HUES64 (cell line): ENCODE results near the gene REEP3.
"Not testable (repeated sequence)": the region's sequence is repeated elsewhere in the genome, so short reads cannot be mapped to it uniquely, and the experiment has no call there.

ENCODE experiments used
- H3K27ac ChIP-seq: 2 replicates; pipeline ENCODE4 v1.7.0; 2013; ENCODE audit warnings: low read depth, low read length, inconsistent platforms
- H3K27me3 ChIP-seq: 2 replicates; pipeline ENCODE4 v1.6.1; 2013; ENCODE audit warnings: mild to moderate bottlenecking, low read length; ENCODE audit not compliant: insufficient read depth
- H3K36me3 ChIP-seq: 2 replicates; pipeline ENCODE4 v1.6.1; 2013; ENCODE audit warnings: mild to moderate bottlenecking, low read length; ENCODE audit not compliant: insufficient read depth
- H3K4me1 ChIP-seq: 2 replicates; pipeline ENCODE4 v1.6.1; 2013; ENCODE audit warnings: mild to moderate bottlenecking, low read length, moderate library complexity; ENCODE audit not compliant: insufficient read depth
- H3K4me3 ChIP-seq: 2 replicates; pipeline ENCODE4 v1.5.1; 2013; ENCODE audit warnings: mild to moderate bottlenecking, low read length, moderate library complexity
- H3K9ac ChIP-seq: 2 replicates; pipeline ENCODE4 v1.6.1; 2013; ENCODE audit warnings: mild to moderate bottlenecking, low read depth, low read length
- H3K9me3 ChIP-seq: 2 replicates; pipeline ENCODE4 v1.6.1; 2013; ENCODE audit warnings: low read depth, low read length; ENCODE audit not compliant: insufficient read depth
- WGBS: fragments of 150-250, 120-280 bp; methylation state at CpG from one replicate; pipeline ENCODE4 v1.1.7; 2013; ENCODE audit warnings: missing lambda C conversion rate; 5-methylcytosine and 5-hydroxymethylcytosine counted together

The REEP3 gene

GRCh38 chr10:63549810-63550209 is 28.6 kb downstream of the REEP3 start:
- Histone ChIP-seq H3K27ac (no peak overlapping the region), H3K4me1 (peaks cover under 1% of the 10 kb centered on the region; the same call in 1 of the 2 replicates), H3K9me3 (no peaks in the 10 kb centered on the region), H3K4me3 (no peak overlapping the region), H3K36me3 (no peaks in the 10 kb centered on the region), H3K27me3 (no peaks in the 10 kb centered on the region), H3K9ac (no peak overlapping the region)
- WGBS: 58% methylated on average over 3 of the region's 3 CpGs

DNA sequence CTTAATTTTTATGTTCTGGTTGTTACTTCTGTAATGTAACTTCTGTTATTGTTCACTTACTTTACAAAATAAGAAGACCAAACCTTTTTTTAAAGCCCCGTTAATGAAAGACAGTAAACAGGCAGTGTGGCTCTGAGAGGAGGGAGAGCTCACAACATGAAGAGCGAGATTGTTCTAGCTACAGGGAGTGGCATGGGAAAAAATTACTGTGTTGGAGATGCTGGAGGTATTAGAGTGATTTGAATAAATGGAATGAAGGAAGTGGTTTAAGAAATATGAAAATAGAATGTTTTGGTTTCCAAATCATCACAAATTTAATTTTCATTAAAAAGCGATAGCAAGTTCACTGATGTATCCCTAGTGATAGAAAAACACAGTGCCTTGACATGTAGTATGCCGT is 31.8 kb downstream of the REEP3 start:
- Histone ChIP-seq H3K9me3 (no peaks in the 10 kb centered on the region), H3K27me3 (no peaks in the 10 kb centered on the region), H3K36me3 (no peaks in the 10 kb centered on the region), H3K4me1 (peaks cover 6% of the 10 kb centered on the region; the same call in 1 of the 2 replicates), H3K27ac (no peak overlapping the region), H3K9ac (no peak overlapping the region), H3K4me3 (no peak overlapping the region)
- 96% methylated on average over 4 of the region's 4 CpGs for WGBS

DNA sequence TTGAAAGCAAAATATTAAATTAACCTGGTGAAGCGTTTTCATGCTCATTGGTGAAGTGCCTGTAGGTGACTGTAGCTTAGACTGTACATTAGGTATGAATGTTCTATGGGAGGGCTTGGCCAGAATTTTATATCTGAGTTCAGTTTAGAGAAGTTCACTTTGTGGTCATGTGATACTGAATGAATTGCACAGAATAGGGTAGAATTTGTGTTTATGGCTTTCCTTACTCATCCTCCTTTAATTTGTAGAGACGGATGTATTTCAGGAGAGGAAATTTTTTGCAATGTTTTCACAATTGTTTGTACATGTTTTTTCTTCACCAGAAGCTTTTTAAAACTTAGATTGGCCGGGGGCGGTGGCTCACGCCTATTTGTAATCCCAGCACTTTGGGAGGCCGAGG is 32.3 kb downstream of the REEP3 start:
- Histone ChIP-seq H3K27me3 (no peaks in the 10 kb centered on the region), H3K4me3 (no peak overlapping the region), H3K4me1 (peaks cover 6% of the 10 kb centered on the region; the same call in 1 of the 2 replicates), H3K9me3 (no peaks in the 10 kb centered on the region), H3K36me3 (no peaks in the 10 kb centered on the region), H3K9ac (no peak overlapping the region), H3K27ac (no peak overlapping the region)
- 97% methylated on average over 6 of the region's 6 CpGs for WGBS

- H3K36me3 ChIP-seq: no peaks in the 10 kb centered on the region
- H3K9ac ChIP-seq: no peak overlapping the region
- H3K4me3 ChIP-seq: no peak overlapping the region
- no peaks in the 10 kb centered on the region for H3K9me3 ChIP-seq
- H3K27ac ChIP-seq: no peak overlapping the region
- WGBS: 90% methylated on average over 2 of the region's 2 CpGs
- no peaks in the 10 kb centered on the region for H3K27me3 ChIP-seq
- H3K4me1 ChIP-seq: peaks cover 6% of the 10 kb centered on the region; the same call in 1 of the 2 replicates
Observed at GRCh38 chr10:63554657-63555056, 33.5 kb downstream of the REEP3 start.

GRCh38 chr10:63555330-63555729 is 34.1 kb downstream of the REEP3 start:
- Histone ChIP-seq H3K9ac (no peak overlapping the region), H3K9me3 (no peaks in the 10 kb centered on the region), H3K4me3 (no peak overlapping the region), H3K4me1 (peaks cover 6% of the 10 kb centered on the region; the same call in 1 of the 2 replicates), H3K36me3 (no peaks in the 10 kb centered on the region), H3K27me3 (no peaks in the 10 kb centered on the region), H3K27ac (no peak overlapping the region)
- 96% methylated on average over 2 of the region's 2 CpGs for WGBS

DNA sequence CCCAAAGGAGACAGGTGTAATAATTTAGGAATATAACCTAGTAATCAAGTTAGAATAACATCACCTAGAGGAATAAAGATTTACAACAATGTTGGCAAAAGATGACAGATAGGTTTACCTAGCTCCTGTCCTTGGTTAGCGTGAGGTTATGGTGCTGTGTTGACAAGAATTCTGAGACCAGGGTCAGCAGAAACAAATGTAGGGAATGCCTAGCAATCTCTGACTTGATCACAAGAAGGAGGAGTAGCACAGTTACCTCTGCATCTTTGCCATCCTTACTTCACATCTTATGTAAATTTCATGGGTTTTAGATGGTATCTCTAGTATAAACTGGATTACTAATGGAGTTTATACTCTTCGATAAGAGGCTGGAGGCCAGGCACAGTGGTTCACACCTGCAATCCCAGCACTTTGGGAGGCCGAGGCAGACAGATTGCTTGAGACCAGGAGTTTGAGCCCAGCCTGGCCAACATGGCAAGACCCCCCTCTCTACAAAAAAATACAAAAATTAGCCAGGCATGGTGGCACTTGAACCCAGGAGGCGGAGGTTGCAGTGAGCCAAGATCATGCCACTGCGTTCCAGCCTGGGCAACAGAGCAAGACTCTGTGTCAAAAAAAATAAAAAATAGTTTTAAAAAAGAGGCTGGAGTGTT is 37.1 kb downstream of the REEP3 start:
- Histone ChIP-seq H3K4me1 (peaks cover 10% of the 10 kb centered on the region; the same call in 1 of the 2 replicates), H3K36me3 (no peaks in the 10 kb centered on the region), H3K9me3 (no peaks in the 10 kb centered on the region), H3K27ac (no peak overlapping the region), H3K27me3 (no peaks in the 10 kb centered on the region), H3K9ac (no peak overlapping the region), H3K4me3 (no peak overlapping the region)
- 94% methylated on average over 5 of the region's 5 CpGs for WGBS

DNA sequence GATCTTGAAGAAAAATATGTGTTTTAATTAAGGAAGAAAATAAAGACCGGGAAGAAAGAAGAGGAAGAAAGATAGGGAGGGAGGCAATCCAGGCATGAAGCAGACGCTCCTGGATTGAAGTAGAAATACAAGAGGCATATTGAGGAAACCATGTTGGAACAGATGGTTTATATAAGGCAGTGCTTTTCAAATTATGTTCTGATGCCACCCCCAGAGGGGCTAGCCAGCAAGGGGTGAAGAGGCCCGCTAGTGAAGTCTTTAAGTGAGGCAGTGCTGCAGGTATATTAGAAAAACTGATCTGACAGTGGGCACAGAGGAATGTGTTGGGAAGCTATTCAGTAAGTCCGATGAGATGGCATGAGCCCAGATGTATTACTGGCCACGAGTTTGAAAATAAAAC is 40.1 kb downstream of the REEP3 start:
- Histone ChIP-seq H3K9ac (no peak overlapping the region), H3K4me1 (peaks cover 10% of the 10 kb centered on the region; the same call in 1 of the 2 replicates), H3K4me3 (no peak overlapping the region), H3K9me3 (no peaks in the 10 kb centered on the region), H3K36me3 (no peaks in the 10 kb centered on the region), H3K27ac (no peak overlapping the region), H3K27me3 (no peaks in the 10 kb centered on the region)
- 89% methylated on average over 5 of the region's 5 CpGs for WGBS

- WGBS: 75% methylated on average over 3 of the region's 3 CpGs
Observed at GRCh38 chr10:63562391-63562790, 41.2 kb downstream of the REEP3 start.

GRCh38 chr10:63562857-63563256 is 41.7 kb downstream of the REEP3 start:
- Histone ChIP-seq H3K4me1 (0 out of 2 replicates have a peak, but pooled peaks cover 4% of the 10 kb centered on the region), H3K27me3 (no peaks in the 10 kb centered on the region), H3K4me3 (no peak overlapping the region), H3K9ac (no peak overlapping the region), H3K9me3 (no peaks in the 10 kb centered on the region), H3K27ac (no peak overlapping the region), H3K36me3 (peaks cover 8% of the 10 kb centered on the region; the same call in 1 of the 2 replicates)
- WGBS: 83% methylated on average over 4 of the region's 4 CpGs

More at GRCh38 chr10:63562391-63562790, 41.2 kb downstream of the REEP3 start:
- H3K27ac ChIP-seq: no peak overlapping the region
- H3K9me3 ChIP-seq: no peaks in the 10 kb centered on the region
- peaks cover 6% of the 10 kb centered on the region; the same call in 1 of the 2 replicates for H3K4me1 ChIP-seq
- peaks cover 5% of the 10 kb centered on the region; the same call in 1 of the 2 replicates for H3K36me3 ChIP-seq
- H3K9ac ChIP-seq: no peak overlapping the region
- no peak overlapping the region for H3K4me3 ChIP-seq
- no peaks in the 10 kb centered on the region for H3K27me3 ChIP-seq

GRCh38 chr10:63563623-63564022 is 42.4 kb downstream of the REEP3 start:
- Histone ChIP-seq H3K4me3 (no peak overlapping the region), H3K4me1 (0 out of 2 replicates have a peak, but pooled peaks cover 4% of the 10 kb centered on the region), H3K9me3 (no peaks in the 10 kb centered on the region), H3K36me3 (peaks cover 8% of the 10 kb centered on the region; the same call in 1 of the 2 replicates), H3K27me3 (no peaks in the 10 kb centered on the region), H3K27ac (no peak overlapping the region), H3K9ac (no peak overlapping the region)
- WGBS: 86% methylated on average over 1 of the region's 3 CpGs

GRCh38 chr10:63564731-63565130 is 43.5 kb downstream of the REEP3 start:
- not testable (repeated sequence) for H3K9me3 ChIP-seq, H3K4me3 ChIP-seq, H3K9ac ChIP-seq, H3K27ac ChIP-seq, H3K4me1 ChIP-seq, H3K27me3 ChIP-seq
- H3K36me3 ChIP-seq: peaks cover 14% of the 10 kb centered on the region; the same call in 1 of the 2 replicates
- WGBS: 94% methylated on average over 3 of the region's 3 CpGs
